HG03342 (cell line): ENCODE measurements around the gene RNASEL.

Experiments
- ATAC-seq: cut with Tn5 transposase; IDR thresholded peaks from one replicate; pipeline ENCODE4 v1.9.1; 2021; ENCODE audit warnings: mild to moderate bottlenecking, moderate library complexity; ENCODE audit not compliant: unreplicated experiment

RNASEL gene

DNA sequence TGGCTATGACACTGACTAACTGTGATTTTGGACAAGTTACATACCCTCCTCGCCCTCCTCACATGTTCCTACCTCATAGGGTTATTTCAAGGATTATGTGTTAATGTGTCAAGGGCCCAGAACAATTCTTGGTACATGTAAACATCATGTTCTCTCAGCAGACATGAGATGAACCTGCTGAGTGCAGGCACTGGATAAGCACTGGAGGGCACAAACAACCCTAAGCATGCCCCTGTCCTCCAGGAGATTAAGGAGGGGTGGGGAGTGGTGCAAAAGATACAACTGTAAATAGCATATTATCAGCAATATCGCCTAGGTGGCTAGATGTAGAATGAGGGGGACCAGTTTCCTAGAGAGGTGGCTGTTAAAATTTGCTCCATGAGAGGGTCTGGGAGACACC lies 32.9 kb upstream of the RNASEL start:
- no peak for ATAC-seq

DNA sequence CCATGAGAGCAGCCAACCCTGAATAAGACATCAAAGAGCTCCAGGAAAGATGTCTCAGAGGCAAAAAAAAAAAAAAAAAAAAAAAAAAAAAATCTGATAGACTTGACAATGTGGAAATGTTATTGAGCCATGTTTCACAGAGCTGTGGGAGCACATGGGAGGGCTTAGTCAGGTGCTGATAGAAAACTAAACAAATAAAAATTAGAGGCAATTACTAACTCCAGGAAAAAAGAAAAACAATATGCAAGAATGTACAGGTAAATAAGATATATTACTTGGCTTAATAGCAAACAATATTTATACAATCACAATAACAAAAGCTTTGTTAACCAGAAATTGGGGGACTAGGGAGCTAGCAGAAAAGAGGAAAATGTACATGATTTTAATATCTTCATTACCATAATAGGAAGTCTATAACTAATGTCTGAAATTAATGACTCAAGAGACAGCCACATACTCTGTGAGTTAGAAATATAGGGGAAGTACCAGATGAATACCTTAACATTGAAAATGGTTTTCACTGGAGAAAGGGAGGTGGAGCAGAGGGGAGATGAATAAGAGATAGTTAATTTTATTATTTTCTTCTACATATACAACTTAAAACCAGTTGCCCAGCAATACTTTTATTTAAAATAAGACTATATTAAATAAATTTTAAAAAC lies 32.0 kb upstream of the RNASEL start:
- no peak for ATAC-seq

DNA sequence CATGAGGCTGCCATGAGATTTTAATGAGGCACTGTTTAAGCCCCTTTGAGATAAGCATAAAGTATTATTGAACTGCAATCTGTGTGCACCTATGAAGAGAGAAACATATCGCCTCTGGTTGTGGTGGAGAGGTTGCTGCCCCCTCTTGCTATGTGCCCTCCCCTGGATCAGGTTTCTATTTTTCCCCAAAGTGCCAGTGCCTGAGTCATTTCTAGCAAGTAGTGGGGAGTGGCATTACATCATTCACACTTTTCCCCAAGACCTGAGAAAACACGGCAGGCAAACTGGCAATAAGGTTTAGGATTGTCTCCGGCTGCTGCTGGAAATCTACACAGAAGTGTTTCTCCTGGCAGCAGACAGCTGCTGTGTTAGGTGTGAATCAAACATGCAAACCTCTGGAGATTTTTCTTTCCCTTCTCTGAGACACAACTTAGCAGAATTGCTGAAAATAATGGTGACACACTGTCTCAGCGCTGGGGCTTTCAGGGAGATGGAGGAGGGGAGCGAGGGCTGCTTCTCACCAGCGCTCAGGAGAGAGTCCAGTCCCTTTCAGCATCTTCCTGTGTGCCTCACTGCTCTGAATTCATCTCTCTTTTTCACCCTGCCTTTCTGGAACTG lies 28.8 kb upstream of the RNASEL start:
- no peak for ATAC-seq

DNA sequence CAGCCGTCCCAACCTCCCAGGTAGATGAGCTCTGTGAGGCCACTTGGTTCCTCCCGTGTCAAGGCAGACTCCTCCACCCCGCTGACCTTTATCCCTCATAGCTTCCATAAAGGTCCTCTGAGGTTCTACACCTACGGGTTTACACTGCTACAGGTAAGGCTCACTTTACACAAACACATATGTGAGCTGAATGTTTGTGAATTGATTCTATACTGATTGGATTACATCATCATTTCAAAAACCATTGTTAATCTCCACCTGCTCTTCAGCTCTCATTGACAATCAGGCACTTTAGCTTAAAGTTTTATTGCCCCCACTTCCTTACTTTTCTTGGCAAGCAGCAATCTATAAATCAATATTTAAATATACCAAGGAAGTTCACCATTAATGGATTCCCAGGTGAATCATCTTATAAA lies 28.0 kb upstream of the RNASEL start:
- ATAC-seq: no peak

DNA sequence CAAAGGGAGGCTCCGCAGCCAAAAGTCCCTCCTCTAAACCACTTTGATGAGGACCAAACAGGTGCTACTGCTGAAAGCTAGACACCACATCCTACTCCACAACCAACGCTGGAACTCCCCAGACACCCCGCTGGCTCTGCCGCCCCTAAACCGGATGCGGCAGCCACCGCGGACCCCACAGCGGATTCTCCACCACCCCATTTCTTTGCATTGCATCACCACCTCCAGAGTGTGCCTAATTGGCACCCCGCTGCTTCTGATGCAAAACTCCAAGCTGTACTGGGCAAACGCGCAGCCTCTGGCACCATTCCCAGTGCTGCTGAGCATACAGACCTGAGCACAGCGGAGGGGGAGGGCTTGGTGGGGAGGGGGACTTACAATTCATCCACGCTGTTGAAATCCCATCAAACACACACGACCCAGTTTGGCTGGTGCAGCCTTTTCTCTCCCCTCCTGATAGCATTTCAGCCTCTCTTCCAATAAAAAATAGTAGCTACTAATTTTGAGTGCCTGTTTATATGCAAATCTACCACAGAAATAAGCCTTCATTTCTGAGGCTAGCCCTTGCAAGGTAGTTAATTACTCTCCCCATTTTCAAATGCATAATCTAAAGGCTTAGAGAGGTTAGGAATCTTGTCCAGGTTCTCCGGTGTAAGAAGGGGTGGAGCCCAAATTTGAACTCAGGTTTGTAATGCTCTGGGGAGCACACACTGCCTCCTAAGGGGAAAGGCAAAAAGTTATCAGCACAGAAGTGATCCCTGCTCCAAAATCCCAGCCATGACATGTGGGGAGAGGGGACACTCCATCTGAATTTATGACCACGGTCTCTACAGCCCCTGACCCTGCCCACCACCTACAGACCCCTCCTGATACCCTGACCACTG lies 27.3 kb upstream of the RNASEL start:
- peak; percentile 68 for ATAC-seq

DNA sequence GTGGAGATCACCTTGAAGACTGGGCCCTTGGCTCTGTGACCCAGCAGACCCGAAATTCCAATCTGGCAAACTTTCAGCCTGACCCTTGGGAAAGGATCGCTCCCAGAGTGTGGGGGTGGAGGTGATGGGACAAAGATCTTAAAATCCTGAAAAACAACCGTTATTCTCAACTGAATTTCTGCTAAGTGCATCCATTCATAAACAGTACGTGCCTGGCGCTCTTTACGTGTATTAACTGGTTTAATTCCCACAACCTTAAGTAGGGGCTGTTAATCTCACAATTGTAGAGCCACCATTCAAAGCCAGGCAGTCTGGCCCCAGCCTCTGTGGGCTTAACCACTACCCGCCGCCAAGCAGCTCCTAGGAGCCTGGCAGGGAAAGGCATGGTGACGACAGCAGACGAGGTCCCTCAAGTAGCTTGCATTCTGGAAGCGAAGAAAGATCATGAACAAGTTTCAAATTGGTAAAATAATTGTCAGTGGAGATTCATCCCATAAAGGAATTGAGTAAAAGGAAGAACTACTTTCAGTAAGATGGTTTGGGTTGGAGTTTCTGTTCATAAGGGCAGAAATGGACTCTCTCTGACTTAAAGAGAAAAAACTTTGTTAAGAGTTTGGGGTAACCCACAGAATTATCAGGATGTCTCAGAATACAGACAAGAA lies 26.5 kb upstream of the RNASEL start:
- ATAC-seq: peak; percentile 23

DNA sequence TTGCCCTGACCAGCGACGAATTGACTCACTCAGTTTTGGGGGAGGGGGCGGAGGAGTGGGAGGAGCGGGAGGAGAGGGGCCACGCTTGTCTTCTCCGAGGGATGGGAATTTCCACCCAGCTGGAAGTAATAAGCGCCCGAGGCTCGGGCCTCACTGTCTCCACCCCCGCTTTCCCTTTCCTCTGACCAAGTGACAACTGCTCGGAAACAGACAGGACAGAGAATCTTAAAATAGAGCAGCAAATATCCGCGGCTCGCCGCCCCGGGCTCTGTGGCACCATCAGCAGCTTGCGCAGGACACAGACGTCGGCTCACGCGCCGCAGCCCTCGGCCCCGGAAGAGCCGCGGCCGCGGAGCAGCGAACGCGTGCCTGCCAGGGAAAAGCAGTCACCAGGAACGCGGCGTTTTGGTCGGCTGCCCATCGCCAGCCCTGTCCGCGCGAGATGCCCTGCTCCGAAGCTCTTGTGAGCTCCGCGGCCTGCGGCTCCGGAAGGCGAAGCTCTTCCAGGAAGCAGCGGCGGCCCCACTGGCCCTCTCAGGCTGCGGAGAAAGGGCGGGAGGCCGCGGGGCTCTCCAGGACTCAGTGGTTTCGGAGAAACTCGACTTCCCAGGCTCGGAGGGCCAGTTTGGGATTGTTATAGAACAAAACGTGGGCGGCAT lies 25.9 kb upstream of the RNASEL start:
- ATAC-seq: no peak

DNA sequence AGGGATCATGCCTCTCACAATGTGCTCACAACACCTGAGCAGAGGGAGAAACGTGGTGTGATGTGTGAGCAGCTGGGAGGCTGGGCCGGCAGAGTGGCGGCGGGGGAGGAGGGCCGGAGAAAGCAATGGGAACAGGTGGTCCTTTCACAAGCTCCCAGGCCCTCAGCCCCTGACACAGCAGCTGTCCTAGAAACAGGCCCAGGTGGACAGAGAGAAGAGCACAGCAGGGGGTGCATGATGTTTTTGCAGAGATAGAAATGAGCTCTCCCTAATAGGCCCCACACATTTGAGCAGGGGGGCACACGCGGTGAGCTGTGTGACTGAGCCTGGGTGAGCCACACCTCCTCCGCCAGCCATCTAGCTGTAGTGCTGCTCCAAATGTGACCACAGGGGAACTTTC lies 22.7 kb upstream of the RNASEL start:
- no peak for ATAC-seq

DNA sequence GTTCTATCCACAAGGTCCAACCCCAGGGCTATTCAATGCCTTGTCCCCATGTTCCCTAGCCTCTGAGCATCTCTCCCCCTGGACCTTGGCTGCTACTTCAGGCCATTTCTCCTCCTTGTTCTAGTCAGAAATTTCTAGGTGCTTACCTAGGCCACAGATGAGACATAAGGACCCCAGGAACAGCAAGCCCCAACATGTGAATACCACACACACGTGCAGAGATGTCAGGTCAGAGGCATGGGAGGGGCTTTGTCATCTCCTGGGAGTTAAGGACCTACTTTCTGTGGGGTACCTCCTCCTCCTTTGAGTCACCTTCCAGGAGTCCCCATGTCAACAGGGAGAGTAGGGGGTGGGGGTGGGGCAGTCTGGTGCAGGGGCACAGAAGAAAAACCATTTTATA lies 22.3 kb upstream of the RNASEL start:
- ATAC-seq: no peak

DNA sequence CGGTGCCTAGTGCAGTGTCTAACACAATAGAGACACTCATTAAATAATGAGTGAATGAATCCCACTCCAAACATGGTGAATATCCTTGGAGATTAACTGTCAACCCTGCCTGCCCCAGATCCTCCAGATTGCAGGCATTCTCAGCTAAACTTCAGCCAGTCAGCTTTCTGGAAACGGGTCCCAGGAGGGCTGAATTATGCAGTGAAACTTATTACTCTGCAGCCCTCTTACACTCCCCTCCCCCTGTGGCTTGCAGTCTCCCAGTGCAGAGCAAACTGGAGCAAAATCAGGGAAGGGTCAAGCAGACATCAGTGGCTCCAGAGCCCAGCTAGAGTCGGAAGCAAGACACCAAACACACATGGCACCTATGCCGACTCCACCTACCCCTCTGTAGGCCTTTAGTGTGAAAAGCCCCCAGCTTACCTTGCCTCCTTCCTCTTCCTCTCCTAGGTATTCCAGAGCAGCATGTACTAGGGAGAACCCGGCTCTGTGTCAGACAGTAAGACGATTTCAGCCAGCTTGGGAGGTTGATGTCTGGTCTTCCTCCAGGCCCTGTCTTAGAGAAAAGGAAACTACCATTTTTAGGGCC lies 21.6 kb upstream of the RNASEL start:
- ATAC-seq: no peak

DNA sequence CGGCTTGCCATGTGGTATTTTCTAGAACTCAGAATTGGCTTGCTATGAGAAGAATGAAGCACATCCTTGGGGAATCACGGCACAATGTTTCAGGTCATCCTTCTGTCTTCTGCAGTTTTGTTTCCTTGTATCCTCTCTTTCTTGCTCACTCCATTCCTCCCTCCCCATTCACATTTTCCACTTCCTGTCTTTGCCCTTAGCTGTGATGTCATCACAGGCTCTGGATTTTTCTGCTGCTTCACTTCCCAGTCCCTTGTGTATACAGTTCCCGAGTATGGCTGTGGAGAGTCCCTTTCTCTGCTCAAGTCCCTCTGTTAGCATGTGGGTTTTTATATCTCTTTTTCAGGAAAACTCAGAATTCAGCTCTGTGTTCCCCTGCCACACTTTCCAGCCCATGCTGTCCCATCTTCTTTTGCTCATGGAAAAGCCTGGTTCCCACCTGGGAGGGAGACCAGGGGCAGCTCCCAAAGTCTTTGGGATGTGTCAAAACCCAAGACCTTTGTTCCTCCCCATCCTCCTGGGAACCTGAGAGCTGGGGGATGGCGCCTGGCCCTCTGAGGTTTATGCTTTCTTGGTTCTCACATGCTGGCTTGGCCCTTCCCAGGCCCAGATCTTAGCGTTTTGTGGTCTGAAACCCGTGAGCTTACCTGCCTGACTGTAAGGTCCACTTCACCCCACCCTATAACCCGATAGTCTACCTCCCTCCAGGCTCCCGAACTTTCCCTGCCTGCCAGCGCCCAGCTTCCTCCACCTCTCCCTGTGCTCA lies 20.0 kb upstream of the RNASEL start:
- no peak for ATAC-seq

DNA sequence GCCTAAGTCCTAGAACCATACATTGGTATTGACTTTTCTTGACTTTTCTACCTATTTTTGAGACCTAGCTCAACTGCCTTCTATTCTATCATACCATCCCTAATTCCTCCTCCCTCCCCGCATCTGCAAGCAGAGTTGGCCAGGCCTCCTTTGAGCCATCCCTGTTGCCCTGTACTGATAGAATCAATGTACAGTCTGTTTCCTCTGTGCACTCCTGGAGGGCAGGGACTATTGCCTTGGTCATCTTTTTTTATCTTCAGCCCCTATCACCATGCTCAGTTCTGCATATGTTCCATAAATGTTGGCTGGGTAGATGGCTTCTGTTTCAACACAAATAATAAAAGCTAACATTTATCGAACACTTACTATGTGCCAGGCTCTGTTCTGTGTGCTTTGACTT lies 19.2 kb upstream of the RNASEL start:
- no peak for ATAC-seq

DNA sequence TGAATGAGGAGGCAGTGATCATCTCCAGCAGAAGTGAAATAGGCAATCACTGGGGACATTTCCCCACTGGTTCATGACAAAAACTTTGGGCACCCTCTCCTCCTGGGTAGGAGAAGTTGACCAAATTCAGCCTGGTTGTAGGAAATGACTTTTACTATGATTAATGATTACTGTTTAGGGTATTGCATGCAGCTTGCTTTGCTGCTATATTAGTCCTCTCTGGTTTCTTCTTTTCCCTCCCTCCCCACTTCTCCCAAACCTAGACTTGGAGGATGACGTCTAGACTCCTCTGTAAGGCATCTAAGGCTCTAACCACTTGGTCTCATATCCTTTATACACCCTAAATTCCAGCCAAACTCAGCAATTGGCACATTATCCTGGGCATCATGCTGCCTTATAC lies 18.5 kb upstream of the RNASEL start:
- no peak for ATAC-seq

DNA sequence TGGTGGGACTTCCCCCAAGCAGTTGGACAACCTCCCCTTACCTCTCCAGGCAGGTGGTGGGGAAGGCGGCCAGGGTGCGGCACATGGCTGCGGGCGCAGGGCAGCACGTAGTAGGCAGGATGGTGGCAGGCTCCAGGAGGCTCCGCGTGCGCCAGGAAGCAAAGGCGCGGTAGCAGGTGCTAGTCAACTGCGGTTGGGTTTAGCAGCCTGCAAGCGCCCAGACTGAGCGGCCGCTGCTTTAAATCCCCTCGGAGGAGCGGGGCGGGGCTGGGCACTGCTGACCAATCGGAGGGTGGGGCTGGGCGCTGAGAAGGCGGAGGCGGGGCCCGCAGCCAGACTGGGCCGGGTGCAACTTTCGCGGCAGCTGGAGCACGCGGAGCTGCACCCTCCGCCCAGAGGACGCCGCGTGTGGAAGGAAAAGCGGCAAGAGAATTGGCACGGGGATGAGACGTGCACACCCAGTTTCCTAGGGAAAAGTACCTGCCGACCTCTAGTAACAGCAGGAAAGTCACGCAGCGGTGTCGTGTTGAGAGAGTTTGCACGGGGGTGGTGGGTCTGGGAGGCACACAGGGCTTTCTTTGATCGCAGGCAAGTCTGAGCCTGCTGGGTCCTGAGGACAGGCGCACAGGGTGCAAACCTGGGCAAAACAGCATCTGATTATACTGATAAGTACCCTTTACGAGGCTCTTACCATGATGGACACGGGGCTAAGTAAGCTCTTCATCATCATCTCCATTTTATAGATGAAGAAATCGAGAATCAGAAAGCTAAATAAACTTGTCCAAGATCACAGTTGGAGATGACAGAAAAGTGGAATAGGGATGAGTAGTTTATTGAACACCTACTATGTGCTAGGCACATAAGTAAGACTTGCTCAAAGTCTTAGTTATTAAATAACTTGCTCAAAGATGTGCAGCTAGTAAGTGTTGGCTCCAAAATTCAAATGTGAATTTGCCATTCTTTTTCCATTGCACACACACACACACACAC lies 15.4 kb upstream of the RNASEL start, which contains the start of gene RGS16:
RGS16 (minus strand) TSS at position 215 of the 990 bp plus-strand sequence; CDS start at position 85, 130 bp downstream.
- peak; percentile 83 for ATAC-seq

DNA sequence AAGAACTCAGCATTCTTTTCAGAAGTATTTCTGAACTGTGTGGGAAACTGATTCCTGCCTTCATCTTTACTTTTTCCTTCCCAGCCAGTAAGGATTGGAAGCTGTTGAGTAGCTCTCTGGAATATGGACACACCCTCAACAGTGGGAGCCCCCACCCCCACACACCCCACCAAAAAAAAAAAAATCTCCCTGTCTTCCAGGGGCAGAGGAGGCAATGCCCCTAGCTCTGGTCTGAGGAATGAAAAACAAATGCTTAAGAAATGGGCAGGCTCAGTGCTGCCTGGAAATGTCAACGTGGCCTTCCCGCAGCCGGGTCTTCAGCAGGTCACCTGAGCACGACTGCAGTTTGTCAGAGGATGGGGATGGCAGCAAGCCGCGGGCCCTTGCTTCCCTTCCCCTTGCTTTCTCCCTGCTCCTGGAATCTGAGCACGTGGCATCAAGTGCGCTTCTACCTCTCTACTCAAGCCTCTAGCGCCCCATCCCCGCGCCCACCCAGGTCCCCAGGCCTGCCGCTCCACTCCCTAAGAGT lies 14.7 kb upstream of the RNASEL start:
- peak; percentile 2 for ATAC-seq

DNA sequence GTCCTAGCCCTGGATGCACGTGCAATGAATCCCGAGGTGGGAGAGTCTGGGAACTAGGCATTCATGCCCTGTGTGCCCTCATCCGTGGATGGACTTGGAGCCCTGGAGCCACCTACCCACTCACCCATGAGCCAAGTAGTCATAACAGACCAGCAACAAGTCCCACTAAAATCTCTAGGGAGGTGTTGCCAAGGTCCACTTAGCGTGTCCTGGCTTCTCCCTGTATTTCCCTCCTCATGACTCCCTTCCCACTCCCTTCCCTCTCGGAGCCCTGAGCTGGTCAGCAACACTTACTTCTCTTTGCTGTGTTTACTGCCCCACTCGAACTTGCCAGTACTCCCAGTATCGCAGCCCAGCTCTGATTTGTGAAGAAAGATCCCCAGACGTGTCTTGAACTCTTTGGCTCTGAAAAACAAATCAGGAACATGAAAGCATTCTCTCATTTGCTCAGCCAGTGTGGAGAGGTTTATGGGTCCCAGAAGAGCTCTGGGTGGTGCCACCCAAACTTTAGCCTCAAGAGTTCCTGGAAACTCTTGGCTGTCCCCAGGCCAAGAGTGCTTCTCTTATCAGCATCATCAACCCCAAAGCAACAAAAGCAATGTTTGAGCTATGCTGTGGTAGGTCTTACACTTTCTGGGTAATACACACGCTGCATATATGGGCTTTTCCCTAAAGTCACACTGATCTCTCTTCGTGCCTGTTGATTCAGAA lies 14.0 kb upstream of the RNASEL start:
- no peak for ATAC-seq

DNA sequence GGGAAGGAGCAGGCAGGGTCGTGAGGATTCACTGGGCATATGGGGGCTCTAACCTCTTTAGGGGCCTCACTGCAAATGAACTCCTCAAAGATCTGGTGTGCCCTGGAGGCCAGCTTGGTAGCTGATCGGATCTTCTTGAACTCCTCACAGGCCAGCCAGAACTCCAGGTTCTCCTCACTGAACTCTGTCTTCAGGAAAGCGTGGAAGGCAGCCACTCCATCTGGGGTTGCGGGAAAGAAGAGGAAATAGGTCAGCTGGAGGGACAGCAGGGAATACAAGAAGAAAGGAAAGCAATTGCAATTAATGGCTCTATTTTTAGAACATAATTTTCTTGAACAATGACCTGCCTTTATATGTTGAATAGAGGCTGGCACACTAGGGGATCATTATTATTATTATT lies 12.9 kb upstream of the RNASEL start:
- no peak for ATAC-seq

DNA sequence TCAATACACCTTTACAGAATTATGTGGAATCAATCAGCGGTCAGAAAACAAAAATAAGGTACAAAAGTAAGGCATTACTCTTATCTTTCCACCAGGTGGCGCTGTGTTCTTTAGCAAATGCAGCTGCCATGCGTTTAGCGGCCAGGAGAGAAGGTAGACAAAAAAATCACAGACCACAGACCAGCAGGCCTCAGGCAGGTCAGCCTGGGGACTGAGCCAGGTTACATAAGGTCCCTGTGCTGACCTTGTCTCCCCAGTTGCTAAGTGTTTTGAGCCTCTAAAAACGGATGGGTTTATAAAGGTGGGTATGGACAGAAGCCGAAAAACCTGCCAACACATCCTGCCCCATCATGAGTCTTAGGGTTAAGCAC lies 12.3 kb upstream of the RNASEL start:
- peak; percentile 29 for ATAC-seq
